Cerebellar nuclear complex (tissue), 1 donor: ENCODE data around the gene MTG1.
"Not testable (repeated sequence)": the region's sequence is repeated elsewhere in the genome, so short reads cannot be mapped to it uniquely, and the experiment has no call there.

Source experiments
- DNase-seq, 2 experiments: peaks; one replicate each; lab custom pipeline; 2025; lab: John Stamatoyannopoulos, UW

Gene MTG1

GRCh38 chr10:133424102-133424501, 30.1 kb downstream of the MTG1 start:
- DNase-seq, result not testable (repeated sequence)

GRCh38 chr10:133424601-133425000, 30.6 kb downstream of the MTG1 start, which contains the start of gene SPRN:
Gene SPRN (minus strand): TSS chr10:133424625. CDS start chr10:133423681, 944 bp downstream.
- not testable (repeated sequence) for DNase-seq

GRCh38 chr10:133429571-133429970, 35.6 kb downstream of the MTG1 start:
- DNase-seq, result not testable (repeated sequence)

DNA sequence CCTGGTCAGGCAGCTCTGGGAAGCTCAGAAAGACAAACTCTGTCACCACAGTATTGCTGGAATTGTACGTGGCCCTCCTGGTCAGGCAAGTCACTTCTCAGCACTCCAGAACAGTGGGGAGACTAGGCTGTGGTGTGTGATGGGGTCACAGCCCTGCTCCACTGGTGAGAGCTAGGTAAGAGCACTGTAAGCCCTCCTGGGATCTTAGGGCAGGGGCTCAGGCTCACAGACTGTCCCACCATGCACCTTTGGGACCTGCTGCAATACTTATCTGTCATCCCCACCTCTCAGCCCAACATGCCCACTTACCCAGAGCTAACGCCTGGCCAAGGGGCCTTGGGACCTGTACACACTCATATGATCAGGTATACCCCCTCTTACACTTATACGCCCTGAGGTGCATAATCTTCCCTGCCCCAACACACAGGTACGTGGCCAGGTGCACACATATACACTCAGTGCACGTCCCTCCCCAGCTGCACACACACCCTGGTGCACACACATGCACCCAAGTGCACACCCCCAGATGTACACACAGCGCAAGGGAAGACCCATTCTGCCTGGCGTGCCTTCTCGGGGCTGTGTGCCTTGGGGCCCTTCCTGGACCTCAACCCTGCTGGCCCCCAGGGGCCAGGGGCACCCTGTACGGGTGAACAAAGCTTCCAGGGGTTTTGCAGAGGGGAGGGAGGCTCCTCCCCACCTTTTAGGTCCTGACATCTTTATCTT, 38.1 kb downstream of the MTG1 start:
- DNase-seq, result not testable (repeated sequence)

- DNase-seq, result not testable (repeated sequence)
These were observed 38.8 kb downstream of the MTG1 start for GRCh38 chr10:133432789-133433188.

DNA sequence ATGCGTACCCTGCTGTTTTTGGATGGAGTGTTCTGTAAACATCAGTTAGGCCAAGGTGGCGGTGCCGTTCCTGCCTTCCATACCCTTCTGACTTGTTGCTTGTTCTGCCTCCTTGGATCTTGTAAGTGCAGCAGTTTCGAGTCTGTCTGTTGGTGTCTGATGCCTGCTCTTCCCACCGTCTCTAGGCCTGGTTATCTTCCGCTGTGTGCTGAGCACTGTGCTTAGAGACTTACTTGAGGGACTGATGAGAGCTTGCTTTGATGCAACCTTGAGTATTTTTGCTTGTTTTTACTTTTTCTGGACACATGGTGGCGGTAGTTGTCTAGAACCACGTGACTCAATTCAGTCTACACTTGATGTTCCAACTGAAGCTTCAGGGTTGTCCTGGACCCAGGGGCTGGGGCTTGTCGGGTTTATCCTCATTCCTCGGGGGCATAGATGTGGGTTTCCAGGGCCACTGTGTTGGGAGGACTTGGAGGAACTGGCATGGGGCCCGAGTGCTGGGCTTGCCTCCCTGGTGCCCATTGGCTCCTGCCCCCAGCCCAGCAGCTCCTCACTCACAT, 44.8 kb downstream of the MTG1 start:
- DNase-seq, result no peak

- DNase-seq, result no peak
These were observed 45.8 kb downstream of the MTG1 start for GRCh38 chr10:133439517-133440461.

GRCh38 chr10:133440633-133441285, 46.8 kb downstream of the MTG1 start:
- DNase-seq, result no peak

DNA sequence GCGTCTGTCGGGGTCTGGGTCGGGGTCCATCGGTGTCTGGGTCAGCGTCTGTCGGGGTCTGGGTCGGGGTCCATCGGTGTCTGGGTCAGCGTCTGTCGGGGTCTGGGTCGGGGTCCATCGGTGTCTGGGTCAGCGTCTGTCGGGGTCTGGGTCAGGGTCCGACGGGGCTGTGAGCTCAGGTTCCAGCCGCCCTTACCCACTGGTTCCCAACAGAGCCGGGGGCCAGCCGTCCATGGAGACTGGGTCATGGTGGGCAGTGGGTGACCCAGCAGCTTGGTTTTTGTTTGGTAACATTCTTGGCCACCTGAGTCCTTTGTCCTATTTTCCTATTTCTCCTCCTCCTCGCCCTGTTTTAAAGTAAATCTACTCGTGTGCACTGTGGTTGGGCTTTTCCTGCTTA, 47.4 kb downstream of the MTG1 start:
- not testable (repeated sequence) for DNase-seq

GRCh38 chr10:133441780-133442179, 47.8 kb downstream of the MTG1 start:
- DNase-seq, result no peak

- no peak for DNase-seq
These were observed 48.4 kb downstream of the MTG1 start for GRCh38 chr10:133442191-133442966.

GRCh38 chr10:133442967-133443924, 49.3 kb downstream of the MTG1 start:
- DNase-seq, result no peak

DNA sequence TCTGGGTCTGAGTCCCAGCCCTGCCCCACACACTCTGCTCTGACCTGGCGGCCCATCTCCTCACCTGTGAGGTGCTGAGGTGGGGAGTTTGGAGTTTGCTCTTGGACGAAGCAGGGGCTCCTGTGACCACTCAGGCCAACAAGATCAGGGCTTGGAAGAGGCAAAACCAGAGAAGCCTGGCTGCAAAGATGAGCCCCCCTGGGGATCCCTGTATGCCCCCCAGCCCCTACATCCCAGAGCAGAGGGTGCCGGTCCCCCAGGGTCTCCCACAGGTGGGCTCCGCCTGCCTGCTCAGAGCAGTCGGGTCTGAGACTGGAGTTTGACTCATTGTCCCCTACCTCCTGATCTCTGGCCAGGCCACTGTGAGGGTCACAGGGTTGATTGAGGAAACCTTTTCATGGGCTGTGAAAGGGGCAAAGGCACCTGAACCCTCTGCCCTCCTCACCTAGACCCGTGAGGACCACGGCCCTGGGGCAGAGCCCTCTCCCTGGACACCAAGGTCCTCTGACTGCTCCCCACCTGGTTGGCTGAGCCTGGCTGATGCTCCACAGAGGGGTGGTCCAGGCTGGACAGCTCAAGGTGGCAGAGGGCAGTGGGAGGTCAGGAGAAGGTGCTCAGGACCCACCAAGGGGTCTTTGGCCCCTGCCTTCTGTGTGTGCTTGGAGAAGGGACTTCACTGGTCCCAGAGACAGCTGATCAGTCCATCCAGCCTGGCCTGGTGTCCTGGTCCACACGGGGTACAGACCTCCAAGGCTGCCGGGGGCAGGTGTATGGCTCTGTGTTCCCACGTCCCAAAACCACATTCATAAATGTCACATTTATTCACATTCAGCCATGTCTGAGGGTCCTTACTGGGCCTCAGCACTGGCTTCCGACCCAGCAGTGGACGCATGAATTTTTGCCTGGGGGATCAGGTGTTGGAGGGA, 50.6 kb downstream of the MTG1 start:
- no peak for DNase-seq

GRCh38 chr10:133445268-133445732, 51.3 kb downstream of the MTG1 start:
- DNase-seq, result no peak

- no peak for DNase-seq
These were observed 52.1 kb downstream of the MTG1 start for GRCh38 chr10:133445751-133446708.

DNA sequence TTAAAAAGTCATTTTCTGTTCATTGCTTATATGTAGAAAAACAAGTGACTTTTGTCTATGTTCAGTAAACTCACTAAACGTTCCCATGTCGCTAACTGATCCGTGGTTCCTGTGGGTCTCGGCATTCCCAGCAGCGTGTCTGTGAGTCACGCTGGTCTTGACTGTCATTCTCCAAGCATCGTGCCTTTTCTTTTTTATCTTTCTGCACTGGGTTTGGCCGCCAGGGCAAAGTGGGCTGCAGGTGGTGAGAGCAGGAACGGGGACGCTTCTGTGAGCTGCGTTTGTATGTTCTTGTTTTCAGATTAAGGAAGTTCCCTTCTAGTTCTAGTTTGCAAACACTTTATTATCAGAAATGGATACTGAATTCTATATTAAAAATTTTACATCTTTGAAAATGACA, 53.0 kb downstream of the MTG1 start:
- DNase-seq, result no peak

GRCh38 chr10:133448120-133448519, 54.2 kb downstream of the MTG1 start:
- DNase-seq, result no peak

DNA sequence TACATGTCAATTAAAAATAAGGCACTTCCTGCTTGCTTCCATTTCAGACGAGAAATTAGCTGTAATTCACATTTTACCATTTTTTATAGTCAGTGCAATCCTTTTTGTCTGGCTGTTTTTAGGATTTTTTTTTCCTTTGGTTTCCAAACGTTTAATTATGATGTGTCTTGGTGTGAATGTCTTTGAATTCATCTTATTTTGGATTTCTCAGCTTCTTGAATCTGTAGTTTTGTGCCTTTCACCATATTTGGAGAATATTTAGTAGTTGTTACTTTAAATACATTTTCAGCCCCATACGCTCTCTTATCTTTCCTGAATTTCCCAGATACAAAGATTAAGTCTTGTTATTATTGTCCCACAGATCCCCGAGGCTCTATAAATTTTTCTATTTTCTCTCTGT, 57.4 kb downstream of the MTG1 start:
- DNase-seq, result no peak
